NT2/D1 (cell line): Measurements from ENCODE around the gene TAOK3.

ENCODE experiments used
- SUZ12 ChIP-seq: IDR thresholded peaks from 2 replicates; pipeline ENCODE4 v1.6.1; 2011; ENCODE audit not compliant: insufficient read length, insufficient read depth; ENCODE audit errors: extremely low read depth
- YY1 ChIP-seq: IDR thresholded peaks from 2 replicates; pipeline ENCODE4 v1.6.1; 2011; ENCODE audit not compliant: insufficient read length, insufficient read depth

DNA sequence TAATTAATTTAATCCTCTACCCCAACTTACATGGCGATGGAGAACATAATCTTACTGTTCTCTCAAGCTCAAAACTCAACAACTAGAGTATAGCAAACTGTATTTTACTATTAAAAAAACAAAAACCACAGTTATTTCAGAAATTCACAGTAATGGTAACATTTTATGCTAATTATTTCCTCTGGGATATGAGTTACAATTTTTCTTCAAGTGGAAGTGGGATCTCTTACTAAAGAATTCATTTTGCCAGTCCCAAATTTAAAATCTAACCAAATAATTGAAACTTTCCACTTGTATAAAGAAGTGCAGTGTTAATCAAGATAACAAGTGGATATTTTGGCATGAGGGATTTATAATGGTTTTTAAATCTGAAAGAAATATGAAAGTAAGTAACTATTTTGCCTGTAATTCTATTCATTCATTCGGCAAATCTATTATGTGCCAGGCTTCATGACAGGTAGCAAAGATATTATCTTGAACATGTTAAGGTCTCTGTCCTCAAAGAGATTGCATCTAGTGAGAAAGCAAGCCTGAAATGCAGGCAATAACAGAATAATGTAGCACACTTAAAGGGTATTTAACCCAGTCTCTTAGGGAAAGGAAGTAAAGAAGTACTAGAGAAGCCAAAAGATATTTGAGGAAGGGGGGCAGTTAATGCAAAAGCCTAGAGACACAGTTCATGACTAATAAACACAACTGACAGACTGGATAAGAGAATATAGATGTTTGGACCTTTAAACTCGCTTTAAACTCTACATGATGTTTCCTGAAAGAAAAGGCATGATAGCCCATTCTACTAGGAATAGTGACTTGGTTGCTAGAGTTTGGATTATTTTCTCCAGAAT is 44.0 kb downstream of the TAOK3 start:
- no peak for TF ChIP-seq YY1
- no peak for TF ChIP-seq SUZ12
